WTC11 (cell line): ENCODE measurements around the gene GSN. TPM values are rescaled to one million over a fixed set of nuclear protein-coding genes. Genes with fewer than 3 reads are reported as not detected.

ENCODE experiments used
- ATAC-seq: fragments of 200-7000 bp; cut with Tn5 transposase; 2 replicates; pipeline ENCODE4 v1.10.0; 2021; ENCODE audit warnings: mild to moderate bottlenecking, moderate library complexity
- CTCF ChIA-PET: fragments of 300-600 bp; sonication (Branson Sonifier 250); formaldehyde crosslinking; loops from one replicate; lab custom pipeline; 2021; ENCODE audit warnings: antibody characterized with exemption; lab: Charles Lee
- POLR2A ChIA-PET: fragments of 350-600 bp; sonication (Branson Sonifier 250); formaldehyde crosslinking; loops from one replicate; lab custom pipeline; 2021; ENCODE audit warnings: antibody characterized with exemption; lab: Charles Lee
- DNase-seq: peaks from one replicate; pipeline ENCODE4 v3.0.0; 2021; ENCODE audit warnings: low spot score
- H3K27ac Mint-ChIP-seq: 2 replicates; pipeline ENCODE4 v1.8.0; 2021; ENCODE audit warnings: mixed read lengths
- H3K27me3 Mint-ChIP-seq: 2 replicates; pipeline ENCODE4 v1.8.0; 2021; ENCODE audit warnings: low read depth, mild to moderate bottlenecking, moderate library complexity, mixed read lengths
- H3K36me3 Mint-ChIP-seq: 2 replicates; pipeline ENCODE4 v1.8.0; 2021; ENCODE audit warnings: mixed read lengths
- H3K4me1 Mint-ChIP-seq: 2 replicates; pipeline ENCODE4 v1.8.0; 2022; ENCODE audit warnings: mixed read lengths
- H3K4me3 Mint-ChIP-seq: 2 replicates; pipeline ENCODE4 v1.8.0; 2021; ENCODE audit warnings: mild to moderate bottlenecking, moderate library complexity, mixed read lengths
- H3K9me3 Mint-ChIP-seq: 2 replicates; pipeline ENCODE4 v1.8.0; 2021; ENCODE audit warnings: mixed read lengths
- EMX1 ChIP-seq: fragments of 250-450 bp; sonication (Bioruptor Pico); IDR thresholded peaks from 2 replicates; pipeline ENCODE4 v1.8.0; 2021; ENCODE audit warnings: mild to moderate bottlenecking
- FOXK1 ChIP-seq: sonication (generic); formaldehyde crosslinking; IDR thresholded peaks from 2 replicates; pipeline ENCODE4 v1.8.0; 2022; ENCODE audit warnings: mild to moderate bottlenecking, moderate library complexity, missing genetic modification reagents
- FOXP1 ChIP-seq: sonication (generic); formaldehyde crosslinking; IDR thresholded peaks from 2 replicates; pipeline ENCODE4 v1.8.0; 2022; ENCODE audit warnings: missing genetic modification reagents, mild to moderate bottlenecking, moderate library complexity, borderline replicate concordance
- GTF2I ChIP-seq: fragments of 250-450 bp; sonication (Bioruptor Pico); conservative IDR thresholded peaks from 2 replicates; pipeline ENCODE4 v1.4.0; 2021; ENCODE audit warnings: mild to moderate bottlenecking
- NR1H2 ChIP-seq: sonication (generic); formaldehyde crosslinking; IDR thresholded peaks from 2 replicates; pipeline ENCODE4 v1.9.0; 2021; ENCODE audit warnings: mild to moderate bottlenecking, moderate library complexity, missing genetic modification reagents
- NR2C2 ChIP-seq: sonication (generic); formaldehyde crosslinking; IDR thresholded peaks from 2 replicates; pipeline ENCODE4 v1.8.0; 2022; ENCODE audit warnings: mild to moderate bottlenecking, missing genetic modification reagents
- SMAD3 ChIP-seq: sonication (generic); formaldehyde crosslinking; IDR thresholded peaks from 2 replicates; pipeline ENCODE4 v1.8.0; 2022; ENCODE audit warnings: missing genetic modification reagents, mild to moderate bottlenecking, borderline replicate concordance
- TP53 ChIP-seq: sonication (generic); formaldehyde crosslinking; IDR thresholded peaks from 2 replicates; pipeline ENCODE4 v1.8.1; 2023; ENCODE audit warnings: mild to moderate bottlenecking, missing genetic modification reagents
- ZNF396 ChIP-seq: fragments of 250-450 bp; sonication (Bioruptor Pico); IDR thresholded peaks from 2 replicates; pipeline ENCODE4 v1.8.0; 2021; ENCODE audit warnings: mild to moderate bottlenecking, moderate library complexity, borderline replicate concordance
- ZNF416 ChIP-seq: fragments of 250-450 bp; sonication (Bioruptor Pico); IDR thresholded peaks from 2 replicates; pipeline ENCODE4 v1.9.0; 2021; ENCODE audit warnings: mild to moderate bottlenecking, inconsistent platforms
- ZNF423 ChIP-seq: fragments of 250-450 bp; sonication (Bioruptor Pico); IDR thresholded peaks from 2 replicates; pipeline ENCODE4 v2.1.2; 2022; ENCODE audit warnings: mild to moderate bottlenecking, moderate library complexity
- total RNA-seq: library from RNA; stranded (reverse); gene quantifications from 3 replicates; pipeline ENCODE4 v1.2.3, GENCODE V29; 2021
- TF ChIP-seq, protein P1 (sequence below): sonication (generic); formaldehyde crosslinking; conservative IDR thresholded peaks from 2 replicates; pipeline ENCODE4 v1.8.1; 2022; ENCODE audit warnings: mild to moderate bottlenecking, missing genetic modification reagents
- TF ChIP-seq, protein P2 (sequence below): sonication (generic); formaldehyde crosslinking; IDR thresholded peaks from 2 replicates; pipeline ENCODE4 v1.8.0; 2023; ENCODE audit warnings: missing genetic modification reagents, mild to moderate bottlenecking, borderline replicate concordance
- TF ChIP-seq, protein P3 (sequence below): sonication (generic); formaldehyde crosslinking; conservative IDR thresholded peaks from 2 replicates; pipeline ENCODE4 v1.8.1; 2023; ENCODE audit warnings: mild to moderate bottlenecking, low read depth, missing genetic modification reagents, moderate library complexity
- TF ChIP-seq, protein P4 (sequence below): sonication (generic); formaldehyde crosslinking; IDR thresholded peaks from 2 replicates; pipeline ENCODE4 v1.8.1; 2023; ENCODE audit warnings: mild to moderate bottlenecking, missing genetic modification reagents
- TF ChIP-seq, protein P5 (sequence below): fragments of 250-450 bp; sonication (Bioruptor Pico); IDR thresholded peaks from 2 replicates; pipeline ENCODE4 v2.1.2; 2022; ENCODE audit warnings: mild to moderate bottlenecking, moderate library complexity
- TF ChIP-seq, protein P6 (sequence below): fragments of 200-600 bp; IDR thresholded peaks from 2 replicates; pipeline ENCODE4 v1.8.0; 2022; ENCODE audit warnings: antibody characterized with exemption
- TF ChIP-seq, protein P7 (sequence below): sonication (generic); formaldehyde crosslinking; IDR thresholded peaks from 2 replicates; pipeline ENCODE4 v1.8.0; 2022; ENCODE audit warnings: mild to moderate bottlenecking, missing genetic modification reagents
- TF ChIP-seq, protein P8 (sequence below): sonication (generic); formaldehyde crosslinking; IDR thresholded peaks from 2 replicates; pipeline ENCODE4 v1.8.1; 2022; ENCODE audit warnings: mild to moderate bottlenecking, moderate library complexity, missing genetic modification reagents

The GSN gene
- total RNA-seq, 1 experiment from 2014 or later: 47.0 TPM

DNA sequence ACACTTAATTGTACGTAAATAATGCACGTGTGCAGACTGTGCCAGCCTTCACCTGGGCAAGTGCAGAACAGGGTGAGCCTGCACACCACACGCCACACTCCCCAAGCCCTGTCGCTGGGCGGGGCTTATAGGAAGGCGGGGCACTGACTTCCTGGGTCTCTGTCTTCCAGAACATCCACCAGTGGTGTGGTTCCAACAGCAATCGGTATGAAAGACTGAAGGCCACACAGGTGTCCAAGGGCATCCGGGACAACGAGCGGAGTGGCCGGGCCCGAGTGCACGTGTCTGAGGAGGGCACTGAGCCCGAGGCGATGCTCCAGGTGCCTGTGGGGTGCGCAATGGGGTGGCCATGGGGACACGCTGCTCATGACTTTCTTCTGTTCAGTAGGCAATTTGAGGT is 44.2 kb downstream of the GSN start:
- Mint-ChIP-seq H3K4me1 (no peaks in the 10 kb centered on the region), H3K27me3 (no peaks in the 10 kb centered on the region), H3K36me3 (peaks cover 20% of the 10 kb centered on the region), H3K4me3 (no peak overlapping the region), H3K27ac (no peak overlapping the region), H3K9me3 (peaks cover 7% of the 10 kb centered on the region)
- TF ChIP-seq FOXK1 (CRISPR knock-in tag) (no peak), FOXP1 (CRISPR knock-in tag) (no peak), ZNF396 (CRISPR knock-in tag) (no peak), TP53 (CRISPR knock-in tag) (no peak), ZNF416 (CRISPR knock-in tag) (no peak), NR1H2 (CRISPR knock-in tag) (no peak), EMX1 (CRISPR knock-in tag) (no peak), ZNF423 (CRISPR knock-in tag) (no peak)
- TF ChIP-seq, protein P1, sequence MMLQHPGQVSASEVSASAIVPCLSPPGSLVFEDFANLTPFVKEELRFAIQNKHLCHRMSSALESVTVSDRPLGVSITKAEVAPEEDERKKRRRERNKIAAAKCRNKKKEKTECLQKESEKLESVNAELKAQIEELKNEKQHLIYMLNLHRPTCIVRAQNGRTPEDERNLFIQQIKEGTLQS: no peak
- TF ChIP-seq, protein P2, sequence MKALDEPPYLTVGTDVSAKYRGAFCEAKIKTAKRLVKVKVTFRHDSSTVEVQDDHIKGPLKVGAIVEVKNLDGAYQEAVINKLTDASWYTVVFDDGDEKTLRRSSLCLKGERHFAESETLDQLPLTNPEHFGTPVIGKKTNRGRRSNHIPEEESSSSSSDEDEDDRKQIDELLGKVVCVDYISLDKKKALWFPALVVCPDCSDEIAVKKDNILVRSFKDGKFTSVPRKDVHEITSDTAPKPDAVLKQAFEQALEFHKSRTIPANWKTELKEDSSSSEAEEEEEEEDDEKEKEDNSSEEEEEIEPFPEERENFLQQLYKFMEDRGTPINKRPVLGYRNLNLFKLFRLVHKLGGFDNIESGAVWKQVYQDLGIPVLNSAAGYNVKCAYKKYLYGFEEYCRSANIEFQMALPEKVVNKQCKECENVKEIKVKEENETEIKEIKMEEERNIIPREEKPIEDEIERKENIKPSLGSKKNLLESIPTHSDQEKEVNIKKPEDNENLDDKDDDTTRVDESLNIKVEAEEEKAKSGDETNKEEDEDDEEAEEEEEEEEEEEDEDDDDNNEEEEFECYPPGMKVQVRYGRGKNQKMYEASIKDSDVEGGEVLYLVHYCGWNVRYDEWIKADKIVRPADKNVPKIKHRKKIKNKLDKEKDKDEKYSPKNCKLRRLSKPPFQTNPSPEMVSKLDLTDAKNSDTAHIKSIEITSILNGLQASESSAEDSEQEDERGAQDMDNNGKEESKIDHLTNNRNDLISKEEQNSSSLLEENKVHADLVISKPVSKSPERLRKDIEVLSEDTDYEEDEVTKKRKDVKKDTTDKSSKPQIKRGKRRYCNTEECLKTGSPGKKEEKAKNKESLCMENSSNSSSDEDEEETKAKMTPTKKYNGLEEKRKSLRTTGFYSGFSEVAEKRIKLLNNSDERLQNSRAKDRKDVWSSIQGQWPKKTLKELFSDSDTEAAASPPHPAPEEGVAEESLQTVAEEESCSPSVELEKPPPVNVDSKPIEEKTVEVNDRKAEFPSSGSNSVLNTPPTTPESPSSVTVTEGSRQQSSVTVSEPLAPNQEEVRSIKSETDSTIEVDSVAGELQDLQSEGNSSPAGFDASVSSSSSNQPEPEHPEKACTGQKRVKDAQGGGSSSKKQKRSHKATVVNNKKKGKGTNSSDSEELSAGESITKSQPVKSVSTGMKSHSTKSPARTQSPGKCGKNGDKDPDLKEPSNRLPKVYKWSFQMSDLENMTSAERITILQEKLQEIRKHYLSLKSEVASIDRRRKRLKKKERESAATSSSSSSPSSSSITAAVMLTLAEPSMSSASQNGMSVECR (CRISPR knock-in tag): no peak
- TF ChIP-seq, protein P3, sequence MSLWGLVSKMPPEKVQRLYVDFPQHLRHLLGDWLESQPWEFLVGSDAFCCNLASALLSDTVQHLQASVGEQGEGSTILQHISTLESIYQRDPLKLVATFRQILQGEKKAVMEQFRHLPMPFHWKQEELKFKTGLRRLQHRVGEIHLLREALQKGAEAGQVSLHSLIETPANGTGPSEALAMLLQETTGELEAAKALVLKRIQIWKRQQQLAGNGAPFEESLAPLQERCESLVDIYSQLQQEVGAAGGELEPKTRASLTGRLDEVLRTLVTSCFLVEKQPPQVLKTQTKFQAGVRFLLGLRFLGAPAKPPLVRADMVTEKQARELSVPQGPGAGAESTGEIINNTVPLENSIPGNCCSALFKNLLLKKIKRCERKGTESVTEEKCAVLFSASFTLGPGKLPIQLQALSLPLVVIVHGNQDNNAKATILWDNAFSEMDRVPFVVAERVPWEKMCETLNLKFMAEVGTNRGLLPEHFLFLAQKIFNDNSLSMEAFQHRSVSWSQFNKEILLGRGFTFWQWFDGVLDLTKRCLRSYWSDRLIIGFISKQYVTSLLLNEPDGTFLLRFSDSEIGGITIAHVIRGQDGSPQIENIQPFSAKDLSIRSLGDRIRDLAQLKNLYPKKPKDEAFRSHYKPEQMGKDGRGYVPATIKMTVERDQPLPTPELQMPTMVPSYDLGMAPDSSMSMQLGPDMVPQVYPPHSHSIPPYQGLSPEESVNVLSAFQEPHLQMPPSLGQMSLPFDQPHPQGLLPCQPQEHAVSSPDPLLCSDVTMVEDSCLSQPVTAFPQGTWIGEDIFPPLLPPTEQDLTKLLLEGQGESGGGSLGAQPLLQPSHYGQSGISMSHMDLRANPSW (CRISPR knock-in tag): no peak
- TF ChIP-seq, protein P4, sequence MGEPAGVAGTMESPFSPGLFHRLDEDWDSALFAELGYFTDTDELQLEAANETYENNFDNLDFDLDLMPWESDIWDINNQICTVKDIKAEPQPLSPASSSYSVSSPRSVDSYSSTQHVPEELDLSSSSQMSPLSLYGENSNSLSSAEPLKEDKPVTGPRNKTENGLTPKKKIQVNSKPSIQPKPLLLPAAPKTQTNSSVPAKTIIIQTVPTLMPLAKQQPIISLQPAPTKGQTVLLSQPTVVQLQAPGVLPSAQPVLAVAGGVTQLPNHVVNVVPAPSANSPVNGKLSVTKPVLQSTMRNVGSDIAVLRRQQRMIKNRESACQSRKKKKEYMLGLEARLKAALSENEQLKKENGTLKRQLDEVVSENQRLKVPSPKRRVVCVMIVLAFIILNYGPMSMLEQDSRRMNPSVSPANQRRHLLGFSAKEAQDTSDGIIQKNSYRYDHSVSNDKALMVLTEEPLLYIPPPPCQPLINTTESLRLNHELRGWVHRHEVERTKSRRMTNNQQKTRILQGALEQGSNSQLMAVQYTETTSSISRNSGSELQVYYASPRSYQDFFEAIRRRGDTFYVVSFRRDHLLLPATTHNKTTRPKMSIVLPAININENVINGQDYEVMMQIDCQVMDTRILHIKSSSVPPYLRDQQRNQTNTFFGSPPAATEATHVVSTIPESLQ (CRISPR knock-in tag): no peak
- TF ChIP-seq, protein P5, sequence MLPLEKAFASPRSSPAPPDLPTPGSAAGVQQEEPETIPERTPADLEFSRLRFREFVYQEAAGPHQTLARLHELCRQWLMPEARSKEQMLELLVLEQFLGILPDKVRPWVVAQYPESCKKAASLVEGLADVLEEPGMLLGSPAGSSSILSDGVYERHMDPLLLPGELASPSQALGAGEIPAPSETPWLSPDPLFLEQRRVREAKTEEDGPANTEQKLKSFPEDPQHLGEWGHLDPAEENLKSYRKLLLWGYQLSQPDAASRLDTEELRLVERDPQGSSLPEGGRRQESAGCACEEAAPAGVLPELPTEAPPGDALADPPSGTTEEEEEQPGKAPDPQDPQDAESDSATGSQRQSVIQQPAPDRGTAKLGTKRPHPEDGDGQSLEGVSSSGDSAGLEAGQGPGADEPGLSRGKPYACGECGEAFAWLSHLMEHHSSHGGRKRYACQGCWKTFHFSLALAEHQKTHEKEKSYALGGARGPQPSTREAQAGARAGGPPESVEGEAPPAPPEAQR (CRISPR knock-in tag): no peak
- ChIA-PET POLR2A (no interaction called here), CTCF (no interaction called here)
- ATAC-seq (no peak), DNase-seq (no peak)

DNA sequence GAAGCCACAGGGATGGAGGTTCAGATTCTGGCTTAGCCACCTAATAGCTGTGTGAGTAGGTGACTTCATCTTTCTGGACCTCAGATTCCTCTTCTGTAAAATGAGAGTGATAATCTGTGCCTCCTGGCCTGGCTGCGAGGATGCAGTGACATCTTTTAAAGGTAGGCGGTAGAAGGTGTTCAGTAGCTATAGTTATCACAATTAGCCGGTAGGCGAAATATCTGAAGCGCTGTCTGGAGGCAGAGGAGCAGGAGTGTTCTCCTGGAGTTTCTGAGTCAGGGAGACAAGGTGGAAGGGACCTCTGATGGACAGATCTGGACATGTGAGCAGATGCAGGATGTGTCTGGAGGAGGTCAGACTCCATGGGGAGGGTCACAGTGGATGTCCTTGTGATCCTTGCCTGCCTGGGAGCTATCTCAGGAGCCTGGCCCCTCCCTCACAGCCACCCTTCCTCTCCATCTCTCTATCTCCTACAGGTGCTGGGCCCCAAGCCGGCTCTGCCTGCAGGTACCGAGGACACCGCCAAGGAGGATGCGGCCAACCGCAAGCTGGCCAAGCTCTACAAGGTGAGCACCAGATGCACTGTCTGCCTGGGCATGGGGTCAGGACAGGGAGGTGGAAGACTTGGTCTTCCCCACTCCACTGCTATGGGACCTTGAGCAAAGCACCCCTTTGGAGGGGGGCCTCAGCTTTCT is 45.6 kb downstream of the GSN start:
- Mint-ChIP-seq H3K27me3 (no peaks in the 10 kb centered on the region), H3K36me3 (peaks cover 20% of the 10 kb centered on the region), H3K9me3 (peaks cover 7% of the 10 kb centered on the region), H3K4me1 (no peaks in the 10 kb centered on the region), H3K4me3 (no peak overlapping the region), H3K27ac (no peak overlapping the region)
- no peak for ATAC-seq
- no peak for DNase-seq
- ChIA-PET CTCF (no interaction called here), POLR2A (no interaction called here)
- TF ChIP-seq, protein P6, sequence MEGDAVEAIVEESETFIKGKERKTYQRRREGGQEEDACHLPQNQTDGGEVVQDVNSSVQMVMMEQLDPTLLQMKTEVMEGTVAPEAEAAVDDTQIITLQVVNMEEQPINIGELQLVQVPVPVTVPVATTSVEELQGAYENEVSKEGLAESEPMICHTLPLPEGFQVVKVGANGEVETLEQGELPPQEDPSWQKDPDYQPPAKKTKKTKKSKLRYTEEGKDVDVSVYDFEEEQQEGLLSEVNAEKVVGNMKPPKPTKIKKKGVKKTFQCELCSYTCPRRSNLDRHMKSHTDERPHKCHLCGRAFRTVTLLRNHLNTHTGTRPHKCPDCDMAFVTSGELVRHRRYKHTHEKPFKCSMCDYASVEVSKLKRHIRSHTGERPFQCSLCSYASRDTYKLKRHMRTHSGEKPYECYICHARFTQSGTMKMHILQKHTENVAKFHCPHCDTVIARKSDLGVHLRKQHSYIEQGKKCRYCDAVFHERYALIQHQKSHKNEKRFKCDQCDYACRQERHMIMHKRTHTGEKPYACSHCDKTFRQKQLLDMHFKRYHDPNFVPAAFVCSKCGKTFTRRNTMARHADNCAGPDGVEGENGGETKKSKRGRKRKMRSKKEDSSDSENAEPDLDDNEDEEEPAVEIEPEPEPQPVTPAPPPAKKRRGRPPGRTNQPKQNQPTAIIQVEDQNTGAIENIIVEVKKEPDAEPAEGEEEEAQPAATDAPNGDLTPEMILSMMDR: no peak
- no peak for TF ChIP-seq GTF2I (CRISPR knock-in tag)
- no peak for TF ChIP-seq SMAD3 (CRISPR knock-in tag)
- TF ChIP-seq, protein P7, sequence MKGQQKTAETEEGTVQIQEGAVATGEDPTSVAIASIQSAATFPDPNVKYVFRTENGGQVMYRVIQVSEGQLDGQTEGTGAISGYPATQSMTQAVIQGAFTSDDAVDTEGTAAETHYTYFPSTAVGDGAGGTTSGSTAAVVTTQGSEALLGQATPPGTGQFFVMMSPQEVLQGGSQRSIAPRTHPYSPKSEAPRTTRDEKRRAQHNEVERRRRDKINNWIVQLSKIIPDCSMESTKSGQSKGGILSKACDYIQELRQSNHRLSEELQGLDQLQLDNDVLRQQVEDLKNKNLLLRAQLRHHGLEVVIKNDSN (CRISPR knock-in tag): no peak
- TF ChIP-seq, protein P8, sequence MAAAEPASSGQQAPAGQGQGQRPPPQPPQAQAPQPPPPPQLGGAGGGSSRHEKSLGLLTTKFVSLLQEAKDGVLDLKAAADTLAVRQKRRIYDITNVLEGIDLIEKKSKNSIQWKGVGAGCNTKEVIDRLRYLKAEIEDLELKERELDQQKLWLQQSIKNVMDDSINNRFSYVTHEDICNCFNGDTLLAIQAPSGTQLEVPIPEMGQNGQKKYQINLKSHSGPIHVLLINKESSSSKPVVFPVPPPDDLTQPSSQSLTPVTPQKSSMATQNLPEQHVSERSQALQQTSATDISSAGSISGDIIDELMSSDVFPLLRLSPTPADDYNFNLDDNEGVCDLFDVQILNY (CRISPR knock-in tag): no peak
- no peak for TF ChIP-seq NR2C2 (CRISPR knock-in tag)
